WTC11 (cell line): ENCODE measurements around the gene CD300A. TPM values are rescaled to one million over a fixed set of nuclear protein-coding genes. Genes with fewer than 3 reads are reported as not detected.

Source experiments
- ATAC-seq: fragments of 200-7000 bp; cut with Tn5 transposase; 2 replicates; pipeline ENCODE4 v1.10.0; 2021; ENCODE audit warnings: mild to moderate bottlenecking, moderate library complexity
- CTCF ChIA-PET: fragments of 300-600 bp; sonication (Branson Sonifier 250); formaldehyde crosslinking; loops from one replicate; lab custom pipeline; 2021; ENCODE audit warnings: antibody characterized with exemption; lab: Charles Lee
- POLR2A ChIA-PET: fragments of 350-600 bp; sonication (Branson Sonifier 250); formaldehyde crosslinking; loops from one replicate; lab custom pipeline; 2021; ENCODE audit warnings: antibody characterized with exemption; lab: Charles Lee
- DNase-seq: peaks from one replicate; pipeline ENCODE4 v3.0.0; 2021; ENCODE audit warnings: low spot score
- H3K27ac Mint-ChIP-seq: 2 replicates; pipeline ENCODE4 v1.8.0; 2021; ENCODE audit warnings: mixed read lengths
- H3K27me3 Mint-ChIP-seq: 2 replicates; pipeline ENCODE4 v1.8.0; 2021; ENCODE audit warnings: low read depth, mild to moderate bottlenecking, moderate library complexity, mixed read lengths
- H3K36me3 Mint-ChIP-seq: 2 replicates; pipeline ENCODE4 v1.8.0; 2021; ENCODE audit warnings: mixed read lengths
- H3K4me1 Mint-ChIP-seq: 2 replicates; pipeline ENCODE4 v1.8.0; 2022; ENCODE audit warnings: mixed read lengths
- H3K4me3 Mint-ChIP-seq: 2 replicates; pipeline ENCODE4 v1.8.0; 2021; ENCODE audit warnings: mild to moderate bottlenecking, moderate library complexity, mixed read lengths
- H3K9me3 Mint-ChIP-seq: 2 replicates; pipeline ENCODE4 v1.8.0; 2021; ENCODE audit warnings: mixed read lengths
- AFF4 ChIP-seq: sonication (generic); formaldehyde crosslinking; IDR thresholded peaks from 2 replicates; pipeline ENCODE4 v1.8.1; 2023; ENCODE audit warnings: mild to moderate bottlenecking, missing genetic modification reagents, borderline replicate concordance
- ATF2 ChIP-seq: sonication (generic); formaldehyde crosslinking; IDR thresholded peaks from 2 replicates; pipeline ENCODE4 v1.8.1; 2022; ENCODE audit warnings: low read depth, missing genetic modification reagents, borderline replicate concordance
- CREM ChIP-seq: sonication (generic); formaldehyde crosslinking; IDR thresholded peaks from 2 replicates; pipeline ENCODE4 v1.8.1; 2022; ENCODE audit warnings: mild to moderate bottlenecking, missing genetic modification reagents, moderate library complexity
- ELF4 ChIP-seq: sonication (generic); formaldehyde crosslinking; IDR thresholded peaks from 2 replicates; pipeline ENCODE4 v1.8.1; 2022; ENCODE audit warnings: low read depth, mild to moderate bottlenecking, moderate library complexity, missing genetic modification reagents
- ERG ChIP-seq: fragments of 250-450 bp; sonication (Bioruptor Pico); IDR thresholded peaks from 2 replicates; pipeline ENCODE4 v1.8.0; 2021; ENCODE audit warnings: mild to moderate bottlenecking
- GRHL2 ChIP-seq: fragments of 250-450 bp; sonication (Bioruptor Pico); IDR thresholded peaks from 2 replicates; pipeline ENCODE4 v1.8.0; 2022; ENCODE audit warnings: mild to moderate bottlenecking, moderate library complexity; ENCODE audit not compliant: insufficient replicate concordance, severe bottlenecking
- NFATC4 ChIP-seq: fragments of 250-450 bp; sonication (Bioruptor Pico); IDR thresholded peaks from 2 replicates; pipeline ENCODE4 v1.9.0; 2021; ENCODE audit warnings: mild to moderate bottlenecking
- SOX15 ChIP-seq: fragments of 250-450 bp; sonication (Bioruptor Pico); IDR thresholded peaks from 2 replicates; pipeline ENCODE4 v1.9.0; 2021; ENCODE audit warnings: mild to moderate bottlenecking
- STAT6 ChIP-seq: sonication (generic); formaldehyde crosslinking; conservative IDR thresholded peaks from 2 replicates; pipeline ENCODE4 v1.8.1; 2023; ENCODE audit warnings: mild to moderate bottlenecking, low read depth, missing genetic modification reagents, moderate library complexity
- ZNF232 ChIP-seq: sonication (generic); formaldehyde crosslinking; IDR thresholded peaks from 2 replicates; pipeline ENCODE4 v1.8.0; 2022; ENCODE audit warnings: mild to moderate bottlenecking, missing genetic modification reagents
- ZNF317 ChIP-seq: sonication (generic); formaldehyde crosslinking; IDR thresholded peaks from 2 replicates; pipeline ENCODE4 v1.8.1; 2023; ENCODE audit warnings: low read depth, mild to moderate bottlenecking, moderate library complexity, missing genetic modification reagents, borderline replicate concordance
- total RNA-seq: library from RNA; stranded (reverse); gene quantifications from 3 replicates; pipeline ENCODE4 v1.2.3, GENCODE V29; 2021
- TF ChIP-seq, protein P1 (sequence below): sonication (generic); formaldehyde crosslinking; IDR thresholded peaks from 2 replicates; pipeline ENCODE4 v1.8.0; 2022; ENCODE audit warnings: mild to moderate bottlenecking, missing genetic modification reagents
- TF ChIP-seq, protein P2 (sequence below): fragments of 250-450 bp; sonication (Bioruptor Pico); IDR thresholded peaks from 2 replicates; pipeline ENCODE4 v1.9.0; 2021; ENCODE audit warnings: mild to moderate bottlenecking, borderline replicate concordance
- TF ChIP-seq, protein P3 (sequence below): sonication (generic); formaldehyde crosslinking; IDR thresholded peaks from 2 replicates; pipeline ENCODE4 v1.8.0; 2022; ENCODE audit warnings: mild to moderate bottlenecking, missing genetic modification reagents
- TF ChIP-seq, protein P4 (sequence below): sonication (generic); formaldehyde crosslinking; IDR thresholded peaks from 2 replicates; pipeline ENCODE4 v1.8.1; 2023; ENCODE audit warnings: mild to moderate bottlenecking, moderate library complexity, missing genetic modification reagents
- TF ChIP-seq, protein P5 (sequence below): sonication (generic); formaldehyde crosslinking; conservative IDR thresholded peaks from 2 replicates; pipeline ENCODE4 v1.8.1; 2022; ENCODE audit warnings: mild to moderate bottlenecking, missing genetic modification reagents

Gene CD300A
- total RNA-seq, 1 experiment from 2014 or later = 1.1 TPM

- ChIA-PET POLR2A (no interaction called here), CTCF (interaction anchor here (1.3 to 1.7 kb wide), 3 partner anchors 19 to 112 kb away, joined by 3 to 6 read pairs (median 5); partner anchors contain the start of gene BTBD17)
- Mint-ChIP-seq H3K9me3 (peaks cover 27% of the 10 kb centered on the region), H3K36me3 (peaks cover 21% of the 10 kb centered on the region), H3K4me3 (no peak overlapping the region), H3K27ac (no peak overlapping the region), H3K4me1 (peaks cover 6% of the 10 kb centered on the region), H3K27me3 (peaks cover 16% of the 10 kb centered on the region)
- ATAC-seq = no peak
- no peak for DNase-seq
- TF ChIP-seq ZNF232 (CRISPR knock-in tag) (no peak), AFF4 (CRISPR knock-in tag) (no peak), ATF2 (CRISPR knock-in tag) (no peak), STAT6 (no peak), GRHL2 (CRISPR knock-in tag) (no peak), NFATC4 (no peak), ZNF317 (CRISPR knock-in tag) (no peak), ELF4 (CRISPR knock-in tag) (no peak), SOX15 (no peak), ERG (CRISPR knock-in tag) (no peak), CREM (no peak)
- TF ChIP-seq, protein P1, sequence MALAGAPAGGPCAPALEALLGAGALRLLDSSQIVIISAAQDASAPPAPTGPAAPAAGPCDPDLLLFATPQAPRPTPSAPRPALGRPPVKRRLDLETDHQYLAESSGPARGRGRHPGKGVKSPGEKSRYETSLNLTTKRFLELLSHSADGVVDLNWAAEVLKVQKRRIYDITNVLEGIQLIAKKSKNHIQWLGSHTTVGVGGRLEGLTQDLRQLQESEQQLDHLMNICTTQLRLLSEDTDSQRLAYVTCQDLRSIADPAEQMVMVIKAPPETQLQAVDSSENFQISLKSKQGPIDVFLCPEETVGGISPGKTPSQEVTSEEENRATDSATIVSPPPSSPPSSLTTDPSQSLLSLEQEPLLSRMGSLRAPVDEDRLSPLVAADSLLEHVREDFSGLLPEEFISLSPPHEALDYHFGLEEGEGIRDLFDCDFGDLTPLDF = no peak
- TF ChIP-seq, protein P2, sequence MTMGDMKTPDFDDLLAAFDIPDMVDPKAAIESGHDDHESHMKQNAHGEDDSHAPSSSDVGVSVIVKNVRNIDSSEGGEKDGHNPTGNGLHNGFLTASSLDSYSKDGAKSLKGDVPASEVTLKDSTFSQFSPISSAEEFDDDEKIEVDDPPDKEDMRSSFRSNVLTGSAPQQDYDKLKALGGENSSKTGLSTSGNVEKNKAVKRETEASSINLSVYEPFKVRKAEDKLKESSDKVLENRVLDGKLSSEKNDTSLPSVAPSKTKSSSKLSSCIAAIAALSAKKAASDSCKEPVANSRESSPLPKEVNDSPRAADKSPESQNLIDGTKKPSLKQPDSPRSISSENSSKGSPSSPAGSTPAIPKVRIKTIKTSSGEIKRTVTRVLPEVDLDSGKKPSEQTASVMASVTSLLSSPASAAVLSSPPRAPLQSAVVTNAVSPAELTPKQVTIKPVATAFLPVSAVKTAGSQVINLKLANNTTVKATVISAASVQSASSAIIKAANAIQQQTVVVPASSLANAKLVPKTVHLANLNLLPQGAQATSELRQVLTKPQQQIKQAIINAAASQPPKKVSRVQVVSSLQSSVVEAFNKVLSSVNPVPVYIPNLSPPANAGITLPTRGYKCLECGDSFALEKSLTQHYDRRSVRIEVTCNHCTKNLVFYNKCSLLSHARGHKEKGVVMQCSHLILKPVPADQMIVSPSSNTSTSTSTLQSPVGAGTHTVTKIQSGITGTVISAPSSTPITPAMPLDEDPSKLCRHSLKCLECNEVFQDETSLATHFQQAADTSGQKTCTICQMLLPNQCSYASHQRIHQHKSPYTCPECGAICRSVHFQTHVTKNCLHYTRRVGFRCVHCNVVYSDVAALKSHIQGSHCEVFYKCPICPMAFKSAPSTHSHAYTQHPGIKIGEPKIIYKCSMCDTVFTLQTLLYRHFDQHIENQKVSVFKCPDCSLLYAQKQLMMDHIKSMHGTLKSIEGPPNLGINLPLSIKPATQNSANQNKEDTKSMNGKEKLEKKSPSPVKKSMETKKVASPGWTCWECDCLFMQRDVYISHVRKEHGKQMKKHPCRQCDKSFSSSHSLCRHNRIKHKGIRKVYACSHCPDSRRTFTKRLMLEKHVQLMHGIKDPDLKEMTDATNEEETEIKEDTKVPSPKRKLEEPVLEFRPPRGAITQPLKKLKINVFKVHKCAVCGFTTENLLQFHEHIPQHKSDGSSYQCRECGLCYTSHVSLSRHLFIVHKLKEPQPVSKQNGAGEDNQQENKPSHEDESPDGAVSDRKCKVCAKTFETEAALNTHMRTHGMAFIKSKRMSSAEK = no peak
- TF ChIP-seq, protein P3, sequence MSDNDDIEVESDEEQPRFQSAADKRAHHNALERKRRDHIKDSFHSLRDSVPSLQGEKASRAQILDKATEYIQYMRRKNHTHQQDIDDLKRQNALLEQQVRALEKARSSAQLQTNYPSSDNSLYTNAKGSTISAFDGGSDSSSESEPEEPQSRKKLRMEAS (CRISPR knock-in tag) = no peak
- TF ChIP-seq, protein P4, sequence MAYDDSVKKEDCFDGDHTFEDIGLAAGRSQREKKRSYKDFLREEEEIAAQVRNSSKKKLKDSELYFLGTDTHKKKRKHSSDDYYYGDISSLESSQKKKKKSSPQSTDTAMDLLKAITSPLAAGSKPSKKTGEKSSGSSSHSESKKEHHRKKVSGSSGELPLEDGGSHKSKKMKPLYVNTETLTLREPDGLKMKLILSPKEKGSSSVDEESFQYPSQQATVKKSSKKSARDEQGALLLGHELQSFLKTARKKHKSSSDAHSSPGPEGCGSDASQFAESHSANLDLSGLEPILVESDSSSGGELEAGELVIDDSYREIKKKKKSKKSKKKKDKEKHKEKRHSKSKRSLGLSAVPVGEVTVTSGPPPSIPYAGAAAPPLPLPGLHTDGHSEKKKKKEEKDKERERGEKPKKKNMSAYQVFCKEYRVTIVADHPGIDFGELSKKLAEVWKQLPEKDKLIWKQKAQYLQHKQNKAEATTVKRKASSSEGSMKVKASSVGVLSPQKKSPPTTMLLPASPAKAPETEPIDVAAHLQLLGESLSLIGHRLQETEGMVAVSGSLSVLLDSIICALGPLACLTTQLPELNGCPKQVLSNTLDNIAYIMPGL (CRISPR knock-in tag) = no peak
- TF ChIP-seq, protein P5, sequence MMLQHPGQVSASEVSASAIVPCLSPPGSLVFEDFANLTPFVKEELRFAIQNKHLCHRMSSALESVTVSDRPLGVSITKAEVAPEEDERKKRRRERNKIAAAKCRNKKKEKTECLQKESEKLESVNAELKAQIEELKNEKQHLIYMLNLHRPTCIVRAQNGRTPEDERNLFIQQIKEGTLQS (CRISPR knock-in tag) = no peak
Measured at GRCh38 chr17:74473294-74473693, 6.9 kb downstream of the CD300A start.
